Heart left ventricle (tissue), 16 donors: ENCODE results near the gene GCDH. TPM values are rescaled to one million over a fixed set of nuclear protein-coding genes. Genes with fewer than 3 reads are reported as not detected.

Experiments
- ATAC-seq, 4 donors: fragments of 200-7000 bp; cut with Tn5 transposase; one replicate each; pipeline ENCODE4 v1.9.1; 2020 to 2022; ENCODE audit warnings: moderate library complexity in 4 of 4, mild to moderate bottlenecking in 3 of 4, moderate number of reproducible peaks in 1 of 4
- DNase-seq, 5 donors: peaks; one replicate each; pipeline ENCODE4 v3.0.0-alpha.2; 2020
- H3K27ac ChIP-seq, 12 donors: fragments of 200-600 bp; sonication (generic) in 4 of 12; one replicate each; pipeline versions ENCODE4 v1.5.0 to v1.8.0; 2016 to 2022; ENCODE audit warnings: mild to moderate bottlenecking in 2 of 12
- H3K27me3 ChIP-seq, 9 donors: fragments of 200-600 bp; sonication (generic) in 2 of 9; one replicate each; pipeline versions ENCODE4 v1.5.1 to v1.8.0; 2016 to 2022; ENCODE audit warnings: mild to moderate bottlenecking in 3 of 9
- H3K36me3 ChIP-seq, 9 donors: fragments of 200-600 bp; sonication (generic) in 2 of 9; one replicate each; pipeline versions ENCODE4 v1.5.0 to v1.8.0; 2018 to 2022; ENCODE audit warnings: mild to moderate bottlenecking in 2 of 9
- H3K4me1 ChIP-seq, 12 donors: fragments of 200-600 bp; sonication (generic) in 4 of 12; one replicate each; pipeline versions ENCODE4 v1.5.0 to v1.8.0; 2016 to 2022; ENCODE audit warnings: mild to moderate bottlenecking in 3 of 12
- H3K4me3 ChIP-seq, 12 donors: fragments of 200-600 bp; sonication (generic) in 4 of 12; one replicate each; pipeline versions ENCODE4 v1.5.0 to v1.8.0; 2017 to 2022; ENCODE audit warnings: mild to moderate bottlenecking in 9 of 12, moderate library complexity in 4 of 12
- H3K9me3 ChIP-seq, 12 donors: fragments of 200-600 bp; sonication (generic) in 4 of 12; one replicate each; pipeline versions ENCODE4 v1.5.0 to v1.8.0; 2016 to 2022; ENCODE audit warnings: mild to moderate bottlenecking in 1 of 12
- CTCF ChIP-seq, 12 donors: fragments of 200-600 bp; sonication (generic) in 4 of 12; IDR thresholded peaks; one replicate each; pipeline versions ENCODE4 v1.5.0 to v1.8.0; 2018 to 2022; ENCODE audit warnings: antibody characterized with exemption in 12 of 12, mild to moderate bottlenecking in 5 of 12
- POLR2A ChIP-seq, 2 donors: fragments of 450-650 bp; IDR thresholded peaks; one replicate each; pipeline ENCODE4 v1.6.1; 2017; ENCODE audit warnings: antibody characterized with exemption in 2 of 2, mild to moderate bottlenecking in 2 of 2, moderate library complexity in 2 of 2
- WGBS, 4 donors: extraction: QIAGEN DNeasy Blood & Tissue Kit in 2 of 4; methylation state at CpG; one replicate each; pipeline versions ENCODE4 v1.1.5 to v1.1.7; 2013 to 2018; 5-methylcytosine and 5-hydroxymethylcytosine counted together
- intact Hi-C, 10 donors: fragments of 100-400 bp; cut with DNase I; formaldehyde crosslinking; loops; one replicate each; pipeline versions ENCODE4 v1.11.1 to v1.14.2; 2022
- polyA plus RNA-seq, 2 donors: library from polyadenylated mRNA; stranded (reverse); fragments of 200-250 nt; gene quantifications; one replicate each; pipeline ENCODE4 v1.2.3, GENCODE V29; 2013
- total RNA-seq, 9 donors: library from RNA; depleted of rRNA in 2 of 9; stranded (reverse); fragments of >200 nt in 2 of 9; fragmentation: NEBNext Ultra II Directional in 3 of 9; extraction: Animal tissue kit (Norgen Biotek cat#: 25700) in 3 of 9; gene quantifications; one replicate each; pipeline versions ENCODE4 v1.1.0 to v1.2.4, GENCODE V29; 2016 to 2023
- donor health status: ischemic (EF 13 %, LVEDD 7.1; RV severe dilation, severe dysfunction).
- donor health status: healthy with polysubstance abuse.
- donor health status: DM: no; HTN: yes; CAD: no.
- donor health status: DM: no; HTN: no; CAD: no.
- donor health status: ischemic (EF 25% LVEDD 6.9; RV normal size, moderate dysfunction).
- donor health status: ischemic (EF 25% LVEDD 5.7; RV mildly dilated, moderate dysfunction).
- donor health status: healthy.
- donor health status: DM: yes; HTN: yes; CAD: no.
- donor health status: ischemic (EF 35%, LVEDD 5.7; RV mildly dilated, moderate dysfunction).
- donor health status: nonischemic (EF 11% LVEDD 7.7; RV severe dilation, severe dysfunction).
- donor health status: DM: yes; HTN: yes; CAD: no.
- donor health status: PGD.
- donor health status: ischemic (EF 29% LVEDD 5.4; RV normal size, mild dysfunction).
- donor health status: nonischemic (EF 23%, LVEDD 6.1; RV moderate dilation, normal function).

Gene GCDH
- total and polyA plus RNA-seq, 11 donors: 28.7 to 107 (median 46.7) TPM

- no peak for DNase-seq
- H3K36me3 ChIP-seq: peaks cover 0 to 31% (median 25%) of the 10 kb centered on the region in 9 donors
- H3K4me3 ChIP-seq: peak overlapping the region; percentile 71 to 98 (median 86)
- H3K9me3 ChIP-seq: no peaks in the 10 kb centered on the region
- WGBS, 4 donors: 7 to 8% (median 8%) methylated on average over 22 to 26 of the region's 26 CpGs
- intact Hi-C loops: loop anchor here in 2 of 10 donors (2.0 to 10.0 kb wide), 2 partner anchors 47 to 63 kb away; partner anchors contain the start of genes CALR (in 1 of the 2) and GADD45GIP1 (in 1 of the 2)
- TF ChIP-seq CTCF (IDR thresholded peaks at IDR 0.05) (no peak), POLR2A (IDR thresholded peaks at IDR 0.05) (no peak)
- H3K27me3 ChIP-seq: peaks cover 0 to 6% (median 0%) of the 10 kb centered on the region in 9 donors
- peaks cover 0 to 22% (median 11%) of the 10 kb centered on the region in 12 donors for H3K4me1 ChIP-seq
- peak in 1 of 4 donors; percentile 2 for ATAC-seq
- peak overlapping the region in 7 of 12 donors; percentile 64 to 85 (median 74) for H3K27ac ChIP-seq
Observed at GRCh38 chr19:12891553-12892021, 627 bp downstream of the GCDH start.

DNA sequence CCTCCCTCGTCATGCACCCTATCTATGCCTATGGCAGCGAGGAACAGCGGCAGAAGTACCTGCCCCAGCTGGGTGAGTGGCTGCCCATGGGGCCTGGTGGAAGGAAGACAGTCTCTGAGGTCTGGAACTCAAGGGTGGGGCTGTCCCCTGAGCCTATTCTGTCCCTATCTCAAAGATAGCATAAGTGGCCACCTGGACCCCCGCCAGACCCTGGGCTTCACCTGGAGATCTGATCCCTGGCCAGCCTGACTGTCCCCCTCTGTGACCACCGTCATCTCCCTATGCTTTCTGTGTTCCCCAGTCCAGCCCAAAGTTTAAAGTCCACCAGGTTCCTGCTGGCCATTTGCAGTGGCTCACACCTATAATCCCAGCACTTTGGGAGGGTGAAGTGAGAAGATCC is 2.6 kb downstream of the GCDH start:
- no peak overlapping the region for H3K27ac ChIP-seq
- no peaks in the 10 kb centered on the region for H3K27me3 ChIP-seq
- TF ChIP-seq CTCF (IDR thresholded peaks at IDR 0.05): no peak
- intact Hi-C loops: loop anchor here in 1 of 10 donors (10.0 kb wide), 1 partner anchor 61 kb away; the partner anchor contains the start of gene GADD45GIP1
- ATAC-seq (no peak), DNase-seq (no peak)
- WGBS, 4 donors: 88 to 95% (median 93%) methylated on average over 5 of the region's 5 CpGs
- no peaks in the 10 kb centered on the region for H3K9me3 ChIP-seq
- no peak overlapping the region for H3K4me3 ChIP-seq
- H3K4me1 ChIP-seq: peaks cover 0 to 22% (median 11%) of the 10 kb centered on the region in 12 donors
- peaks cover 0 to 50% (median 37%) of the 10 kb centered on the region in 9 donors for H3K36me3 ChIP-seq

DNA sequence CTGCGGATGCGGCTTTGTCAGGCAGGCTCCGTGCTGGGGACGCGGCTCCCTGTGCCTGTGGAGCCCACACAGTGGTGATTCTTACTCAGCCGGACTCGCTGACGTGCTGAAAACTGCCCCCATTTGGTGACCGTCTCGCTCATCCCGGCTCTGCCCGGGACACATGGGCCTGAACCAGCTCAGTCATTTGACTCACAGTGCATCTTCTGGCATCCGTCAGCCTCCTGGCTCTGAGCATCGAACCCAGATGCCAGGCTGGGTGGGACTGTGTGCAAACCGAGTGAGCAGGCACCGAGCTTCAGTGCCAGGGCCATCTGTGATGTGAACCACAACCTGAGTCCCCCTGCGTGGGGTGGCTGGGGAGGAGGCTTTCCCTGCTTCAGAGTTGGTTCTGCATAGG is 5.5 kb downstream of the GCDH start:
- intact Hi-C loops: loop anchor here in 1 of 10 donors (10.0 kb wide), 1 partner anchor 58 kb away; the partner anchor contains the start of gene GADD45GIP1
- Histone ChIP-seq H3K27me3 (no peaks in the 10 kb centered on the region), H3K4me1 (peaks cover 0 to 13% (median 8%) of the 10 kb centered on the region in 12 donors), H3K36me3 (peaks cover 0 to 65% (median 57%) of the 10 kb centered on the region in 9 donors), H3K9me3 (no peaks in the 10 kb centered on the region), H3K27ac (no peak overlapping the region), H3K4me3 (no peak overlapping the region)
- no peak for TF ChIP-seq CTCF (IDR thresholded peaks at IDR 0.05)
- no peak for ATAC-seq
- WGBS, 4 donors: 93 to 97% (median 96%) methylated on average over 5 to 17 of the region's 17 CpGs
- DNase-seq: no peak

DNA sequence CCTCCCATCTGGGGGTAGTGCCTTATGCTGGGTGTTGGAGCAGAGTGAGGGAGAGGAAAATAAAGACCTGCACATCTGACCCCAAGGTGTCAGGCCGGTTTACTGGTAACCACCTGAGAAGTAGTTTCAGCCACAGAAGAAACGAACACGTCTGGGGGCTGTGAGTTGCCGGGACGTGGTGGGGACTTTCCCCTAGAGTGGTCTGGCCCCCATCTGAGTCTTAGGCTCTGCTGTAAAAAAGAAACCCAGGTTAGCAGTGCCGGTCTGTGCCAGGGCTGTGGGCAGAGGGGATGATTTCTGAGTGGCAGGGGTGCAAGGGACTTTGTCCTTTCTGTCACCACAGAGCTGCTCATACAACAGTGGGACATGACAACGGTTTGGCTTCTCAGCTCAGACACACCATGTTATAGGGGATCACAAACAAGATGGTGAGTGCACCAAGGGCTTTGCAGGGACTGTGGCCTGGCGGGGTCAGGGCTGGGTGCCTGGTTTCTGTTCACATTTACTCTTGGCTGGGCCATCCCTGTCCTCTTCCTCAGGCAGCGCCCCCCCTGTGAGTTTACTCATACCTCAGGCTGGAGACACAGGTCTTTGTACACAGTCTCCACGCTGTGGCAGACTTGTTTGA is 9.0 kb downstream of the GCDH start:
- no peak overlapping the region for H3K4me3 ChIP-seq
- TF ChIP-seq POLR2A (IDR thresholded peaks at IDR 0.05) (no peak), CTCF (IDR thresholded peaks at IDR 0.05) (no peak)
- H3K9me3 ChIP-seq: no peaks in the 10 kb centered on the region
- H3K27me3 ChIP-seq: no peaks in the 10 kb centered on the region
- no peaks in the 10 kb centered on the region for H3K4me1 ChIP-seq
- intact Hi-C loops: loop anchor here in 1 of 10 donors (10.0 kb wide), 1 partner anchor 55 kb away; the partner anchor contains the start of gene GADD45GIP1
- 90 to 93% (median 92%) methylated on average over 10 of the region's 10 CpGs for WGBS, 4 donors
- no peak overlapping the region for H3K27ac ChIP-seq
- no peak for DNase-seq
- no peak for ATAC-seq
- peaks cover 0 to 47% (median 39%) of the 10 kb centered on the region in 9 donors for H3K36me3 ChIP-seq
